ENCODE results near the gene RAD51B. TPM values are rescaled to one million over a fixed set of nuclear protein-coding genes. Genes with fewer than 3 reads are reported as not detected.

Gene RAD51B
- total RNA-seq, 1 experiment from 2014 or later, result 29.9 TPM

GRCh38 chr14:68516342-68516741, 696.8 kb downstream of the RAD51B start:
- H4K20me1 ChIP-seq (ENCODE audit: insufficient read depth), result no peaks in the 10 kb centered on the region
- peak overlapping the region; percentile 18; the same call in 1 of the 2 replicates for H3K27ac ChIP-seq
- BruUV-seq (replicated peaks), result no TSS peak
- no peak overlapping the region for H3K4me3 ChIP-seq
- H3K9me2 ChIP-seq (ENCODE audit: insufficient read depth), result no peaks in the 10 kb centered on the region
- TF ChIP-seq CTCF (conservative IDR thresholded peaks at IDR 0.05), result no peak
- TF ChIP-seq EZH2 (IDR thresholded peaks at IDR 0.05; ENCODE audit: low read depth), result no peak
- H3K4me1 ChIP-seq (replicated peaks; ENCODE audit: insufficient read depth), result peaks cover 79% of the 10 kb centered on the region
- H3K9me3 ChIP-seq (ENCODE audit: insufficient read depth, low read depth), result no peaks in the 10 kb centered on the region
- H3K79me2 ChIP-seq (ENCODE audit: low read depth), result peaks cover 14% of the 10 kb centered on the region; the same call in 1 of the 2 replicates
- POLR2A ChIA-PET (ENCODE audit: unreplicated experiment), result interaction anchor here (0.5 kb wide), 1 partner anchor 88 kb away, joined by 10 read pairs; no protein-coding TSS in a partner anchor
- peak overlapping the region; percentile 16; the same call in 1 of the 2 replicates for H3K4me2 ChIP-seq
- intact Hi-C loops (cut with micrococcal nuclease; ENCODE audit: unreplicated experiment), result no loop called here
- H3F3A ChIP-seq (ENCODE audit: insufficient read depth, low read depth), result peaks cover 67% of the 10 kb centered on the region
- DNase-seq, result no peak
- CTCF ChIA-PET, result no interaction called here
- H2AFZ ChIP-seq, result no peak overlapping the region
- no peaks in the 10 kb centered on the region for H3K27me3 ChIP-seq (ENCODE audit: insufficient read depth, low read depth)
- peaks cover 34% of the 10 kb centered on the region for H3K36me3 ChIP-seq (ENCODE audit: low read depth)

- CTCF ChIA-PET, result no interaction called here
- Histone ChIP-seq H3F3A (ENCODE audit: insufficient read depth, low read depth) (peaks cover 66% of the 10 kb centered on the region), H3K9me2 (ENCODE audit: insufficient read depth) (no peaks in the 10 kb centered on the region), H3K4me2 (no peak overlapping the region), H3K4me1 (replicated peaks; ENCODE audit: insufficient read depth) (peaks cover 76% of the 10 kb centered on the region), H4K20me1 (ENCODE audit: insufficient read depth) (no peaks in the 10 kb centered on the region), H3K79me2 (ENCODE audit: low read depth) (peaks cover 11% of the 10 kb centered on the region; the same call in 1 of the 2 replicates), H3K27me3 (ENCODE audit: insufficient read depth, low read depth) (no peaks in the 10 kb centered on the region), H3K9me3 (ENCODE audit: insufficient read depth, low read depth) (no peaks in the 10 kb centered on the region), H3K27ac (no peak overlapping the region), H3K36me3 (ENCODE audit: low read depth) (peaks cover 51% of the 10 kb centered on the region), H3K4me3 (no peak overlapping the region), H2AFZ (no peak overlapping the region)
- intact Hi-C loops (cut with micrococcal nuclease; ENCODE audit: unreplicated experiment), result no loop called here
- POLR2A ChIA-PET (ENCODE audit: unreplicated experiment), result interaction anchor here (0.6 kb wide), 1 partner anchor 267 kb away, joined by 6 read pairs; no protein-coding TSS in a partner anchor
- no TSS peak for BruUV-seq (replicated peaks)
- DNase-seq, result no peak
- TF ChIP-seq CTCF (conservative IDR thresholded peaks at IDR 0.05) (no peak), EZH2 (IDR thresholded peaks at IDR 0.05; ENCODE audit: low read depth) (no peak)
These were observed 698.6 kb downstream of the RAD51B start for GRCh38 chr14:68518166-68518565.

- TF ChIP-seq CTCF (conservative IDR thresholded peaks at IDR 0.05) (no peak), EZH2 (IDR thresholded peaks at IDR 0.05; ENCODE audit: low read depth) (no peak)
- Histone ChIP-seq H3F3A (ENCODE audit: insufficient read depth, low read depth) (peaks cover 57% of the 10 kb centered on the region), H4K20me1 (ENCODE audit: insufficient read depth) (no peaks in the 10 kb centered on the region), H3K4me1 (replicated peaks; ENCODE audit: insufficient read depth) (peaks cover 68% of the 10 kb centered on the region), H3K9me2 (ENCODE audit: insufficient read depth) (no peaks in the 10 kb centered on the region), H3K27me3 (ENCODE audit: insufficient read depth, low read depth) (no peaks in the 10 kb centered on the region), H2AFZ (no peak overlapping the region), H3K9me3 (ENCODE audit: insufficient read depth, low read depth) (no peaks in the 10 kb centered on the region), H3K27ac (peak overlapping the region; percentile 69; the same call in 1 of the 2 replicates), H3K36me3 (ENCODE audit: low read depth) (peaks cover 59% of the 10 kb centered on the region), H3K4me3 (no peak overlapping the region), H3K4me2 (no peak overlapping the region), H3K79me2 (ENCODE audit: low read depth) (peaks cover 11% of the 10 kb centered on the region; the same call in 1 of the 2 replicates)
- intact Hi-C loops (cut with micrococcal nuclease; ENCODE audit: unreplicated experiment), result no loop called here
- ChIA-PET CTCF (interaction anchor here (0.6 kb wide), 2 partner anchors 30 to 31 kb away, joined by 4 to 5 read pairs; no protein-coding TSS in a partner anchor), POLR2A (ENCODE audit: unreplicated experiment) (interaction anchor here (0.6 kb wide), 1 partner anchor 268 kb away, joined by 6 read pairs; no protein-coding TSS in a partner anchor)
- no peak for DNase-seq
- BruUV-seq (replicated peaks), result no TSS peak
These were observed 699.4 kb downstream of the RAD51B start for GRCh38 chr14:68518761-68519670.
